HepG2 (cell line): ENCODE data around the gene NID2. TPM values are rescaled to one million over a fixed set of nuclear protein-coding genes. Genes with fewer than 3 reads are reported as not detected.

Experiments
- ATAC-seq: fragments of 200-7000 bp; cut with Tn5 transposase; 3 replicates; pipeline ENCODE4 v1.9.1; 2020; ENCODE audit warnings: mild to moderate bottlenecking, moderate library complexity
- BruUV-seq: library from RNA; stranded (reverse); fragments of 400-500 nt; replicated peaks from 2 replicates; lab custom pipeline; 2021; lab: Mats Ljungman, UMichigan
- CTCF ChIA-PET: fragments of 300-600 bp; formaldehyde crosslinking; extraction: SDS; loops from one replicate; lab custom pipeline; 2021; ENCODE audit warnings: low total read pairs, inconsistent platforms, low intra/inter-chr PET ratio; lab: Yijun Ruan, JAX
- POLR2A ChIA-PET: fragments of 350-600 bp; sonication (Branson Sonifier 250); formaldehyde crosslinking; loops from one replicate; lab custom pipeline; 2020; ENCODE audit warnings: antibody characterized with exemption, inconsistent platforms; lab: Yijun Ruan, JAX
- DNase-seq: peaks from one replicate; pipeline ENCODE4 v3.0.0-alpha.2; 2015; ENCODE audit warnings: low spot score
- FAIRE-seq: peaks from 3 replicates; lab custom pipeline; 2011; peaks lifted over from hg19 to GRCh38; lab: Jason Lieb, UNC
- H2AFZ ChIP-seq: one replicate; pipeline ENCODE4 v1.6.1; 2011; ENCODE audit warnings: low read length, inconsistent platforms
- H3K27ac ChIP-seq: fragments of 300-600 bp; 3 replicates; pipeline ENCODE4 v1.8.0; 2011; ENCODE audit warnings: mixed run types, mild to moderate bottlenecking, mixed read lengths, low read length, inconsistent platforms; ENCODE audit not compliant: insufficient read depth; ENCODE audit errors: extremely low read length
- H3K27me3 ChIP-seq, 2 experiments: fragments of 200-600 bp in 1 of 2; 2 replicates in 1 of 2; 3 replicates in 1 of 2; pipeline versions ENCODE4 v1.6.0 to v1.8.0; 2011; ENCODE audit warnings: low read length in 2 of 2, mild to moderate bottlenecking in 2 of 2, moderate library complexity in 2 of 2, inconsistent platforms in 1 of 2; ENCODE audit not compliant: insufficient read depth in 2 of 2, control insufficient read depth in 1 of 2
- H3K36me3 ChIP-seq, 2 experiments: fragments of 200-600 bp in 1 of 2; replicated peaks in 1 of 2; 2 replicates in 1 of 2; 3 replicates in 1 of 2; pipeline versions ENCODE4 v1.5.1 to v1.8.0; 2011; ENCODE audit warnings: low read length in 2 of 2, inconsistent platforms in 1 of 2; ENCODE audit not compliant: insufficient read depth in 2 of 2, control insufficient read depth in 1 of 2
- H3K4me1 ChIP-seq: 2 replicates; pipeline ENCODE4 v1.5.1; 2012; ENCODE audit warnings: low read length, inconsistent platforms; ENCODE audit not compliant: insufficient read depth
- H3K4me2 ChIP-seq: 2 replicates; pipeline ENCODE4 v1.6.0; 2011; ENCODE audit warnings: low read depth, low read length, inconsistent platforms
- H3K4me3 ChIP-seq, 3 experiments: fragments of 200-600 bp in 1 of 3; sonication (generic), shearing (Covaris generic) in 1 of 3; replicated peaks in 1 of 3; 2 replicates each; pipeline ENCODE4 v1.5.1; 2011 to 2016; ENCODE audit warnings: low read length in 3 of 3, inconsistent platforms in 2 of 3, low read depth in 2 of 3, mild to moderate bottlenecking in 2 of 3, control low read depth in 1 of 3, mixed read lengths in 1 of 3; ENCODE audit not compliant: insufficient read depth in 1 of 3
- H3K79me2 ChIP-seq: one replicate; pipeline ENCODE4 v1.6.1; 2011; ENCODE audit warnings: low read length, inconsistent platforms; ENCODE audit not compliant: insufficient read depth
- H3K9ac ChIP-seq: 2 replicates; pipeline ENCODE4 v1.6.0; 2011; ENCODE audit warnings: mild to moderate bottlenecking, low read depth, low read length, inconsistent platforms; ENCODE audit not compliant: insufficient read depth
- H3K9me3 ChIP-seq: 2 replicates; pipeline ENCODE4 v1.5.1; 2012; ENCODE audit warnings: mild to moderate bottlenecking, low read length
- H4K20me1 ChIP-seq: 2 replicates; pipeline ENCODE4 v1.6.0; 2011; ENCODE audit warnings: inconsistent platforms, mild to moderate bottlenecking, low read length, moderate library complexity; ENCODE audit not compliant: insufficient read depth
- FOXK2 ChIP-seq: fragments of 450-650 bp; IDR thresholded peaks from 2 replicates; pipeline ENCODE4 v1.6.1; 2016
- MAFF ChIP-seq: IDR thresholded peaks from 2 replicates; pipeline ENCODE4 v1.6.1; 2011; ENCODE audit warnings: low read depth, low read length, improper control_type of control experiment
- MAFK ChIP-seq, 2 experiments: IDR thresholded peaks in 1 of 2; conservative IDR thresholded peaks in 1 of 2; 2 replicates each; pipeline ENCODE4 v1.6.1; 2011; ENCODE audit warnings: improper control_type of control experiment in 2 of 2, low read length in 2 of 2
- NFRKB ChIP-seq: fragments of 450-650 bp; IDR thresholded peaks from 2 replicates; pipeline ENCODE4 v1.6.1; 2017
- ZFYVE20 ChIP-seq: sonication (generic); formaldehyde crosslinking; IDR thresholded peaks from 2 replicates; pipeline ENCODE4 v1.8.0; 2023; ENCODE audit warnings: low read depth, mild to moderate bottlenecking, moderate library complexity, missing genetic modification reagents, borderline replicate concordance
- ZNF121 ChIP-seq: sonication (generic); formaldehyde crosslinking; IDR thresholded peaks from 2 replicates; pipeline ENCODE4 v1.5.0; 2020; ENCODE audit warnings: mild to moderate bottlenecking, missing genetic modification reagents
- ZNF260 ChIP-seq: sonication (generic); formaldehyde crosslinking; IDR thresholded peaks from 2 replicates; pipeline ENCODE4 v1.4.0; 2020; ENCODE audit warnings: missing genetic modification reagents, low read depth, mild to moderate bottlenecking, borderline replicate concordance
- ZNF441 ChIP-seq: sonication (generic); formaldehyde crosslinking; IDR thresholded peaks from 2 replicates; pipeline ENCODE4 v1.7.0; 2021; ENCODE audit warnings: missing genetic modification reagents, borderline replicate concordance
- WGBS: methylation state at CpG from one replicate; pipeline ENCODE4 v1.1.6; 2017; ENCODE audit warnings: low lambda C conversion rate; 5-methylcytosine and 5-hydroxymethylcytosine counted together
- in situ Hi-C: cut with HindIII; loops from 2 replicates; pipeline ENCODE4 v1.10.0; 2017; ENCODE audit warnings: low pct_unique_long_range_greater_than_20kb; ENCODE audit not compliant: extremely low pct_ligation_motif_present
- intact Hi-C: fragments of 100-400 bp; cut with micrococcal nuclease; formaldehyde crosslinking; loops from one replicate; pipeline ENCODE4 v1.10.0; 2022; ENCODE audit not compliant: unreplicated experiment
- polyA plus RNA-seq, 8 experiments: library from polyadenylated mRNA; depleted of rRNA in 3 of 8; stranded (reverse) in 7 of 8; unstranded in 1 of 8; fragments of >200 nt; fragmentation: Illumina TruSeq in 4 of 8; extraction: Trizol in 4 of 8; gene quantifications; 2 replicates each; pipeline versions ENCODE4 v1.2.1 to v1.2.3, GENCODE V29; 2011 to 2016; ENCODE audit warnings: low read depth in 4 of 8, missing spikeins in 1 of 8, mixed read lengths in 1 of 8; ENCODE audit not compliant: insufficient read depth in 1 of 8
- total RNA-seq, 5 experiments: library from RNA; depleted of rRNA; stranded (reverse); fragments of >200 nt; fragmentation: Illumina TruSeq; extraction: Trizol; gene quantifications; 2 replicates each; pipeline ENCODE4 v1.2.3, GENCODE V29; 2016; ENCODE audit warnings: low read depth in 1 of 5
- TF ChIP-seq, protein P1 (sequence below): sonication (generic); formaldehyde crosslinking; IDR thresholded peaks from 2 replicates; pipeline ENCODE4 v1.5.0; 2020; ENCODE audit warnings: mild to moderate bottlenecking, missing genetic modification reagents, moderate library complexity

NID2 gene
- total and polyA plus RNA-seq, 2 of the 13 experiments (the other 11 are each of a cell fraction or from before 2014, with no cell fraction given): 0.11 TPM; not detected in 1

DNA sequence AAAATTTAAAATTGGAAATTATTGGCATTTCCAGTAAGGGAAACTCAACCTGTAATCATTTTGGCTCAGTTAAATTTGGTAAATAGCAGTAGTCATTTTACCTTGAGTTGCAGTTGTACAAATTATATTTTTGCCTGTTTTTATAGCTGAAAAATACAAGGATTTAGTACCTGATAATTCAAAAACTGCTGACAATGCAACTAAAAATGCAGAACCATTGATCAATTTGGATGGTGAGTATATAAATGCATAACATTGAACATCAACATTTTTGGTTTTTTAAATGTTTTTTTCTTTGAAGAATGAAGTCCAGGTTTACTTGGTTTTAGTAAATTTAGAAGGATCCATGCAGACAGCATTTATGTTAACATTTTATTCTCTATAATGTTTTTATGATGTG is 70.5 kb downstream of the NID2 start:
- Histone ChIP-seq H3K36me3 (peaks cover 10 to 67% of the 10 kb centered on the region in 2 experiments), H3K9ac (no peak overlapping the region), H3K4me2 (no peak overlapping the region), H4K20me1 (no peaks in the 10 kb centered on the region), H3K27ac (no peak overlapping the region), H3K4me1 (no peaks in the 10 kb centered on the region), H3K79me2 (peaks cover 3% of the 10 kb centered on the region), H2AFZ (no peak overlapping the region), H3K9me3 (no peaks in the 10 kb centered on the region), H3K27me3 (no peaks in the 10 kb centered on the region), H3K4me3 (no peak overlapping the region)
- intact Hi-C loops (no loop called here), in situ Hi-C loops (no loop called here)
- ChIA-PET POLR2A (no interaction called here), CTCF (no interaction called here)
- ATAC-seq: no peak
- BruUV-seq: no TSS peak
- no peak for FAIRE-seq
- TF ChIP-seq ZNF441: no peak
- peak; percentile 96 for TF ChIP-seq MAFF
- TF ChIP-seq MAFK (conservative IDR thresholded peaks at IDR 0.05 in 1 of 2, IDR thresholded peaks at IDR 0.05 in 1 of 2; ENCODE audit: low read length in 2 of 2): peak; percentile 95 to 97
- TF ChIP-seq ZFYVE20 (CRISPR knock-in tag): no peak
- no peak for TF ChIP-seq FOXK2
- TF ChIP-seq ZNF260 (CRISPR knock-in tag): no peak
- no peak for DNase-seq

DNA sequence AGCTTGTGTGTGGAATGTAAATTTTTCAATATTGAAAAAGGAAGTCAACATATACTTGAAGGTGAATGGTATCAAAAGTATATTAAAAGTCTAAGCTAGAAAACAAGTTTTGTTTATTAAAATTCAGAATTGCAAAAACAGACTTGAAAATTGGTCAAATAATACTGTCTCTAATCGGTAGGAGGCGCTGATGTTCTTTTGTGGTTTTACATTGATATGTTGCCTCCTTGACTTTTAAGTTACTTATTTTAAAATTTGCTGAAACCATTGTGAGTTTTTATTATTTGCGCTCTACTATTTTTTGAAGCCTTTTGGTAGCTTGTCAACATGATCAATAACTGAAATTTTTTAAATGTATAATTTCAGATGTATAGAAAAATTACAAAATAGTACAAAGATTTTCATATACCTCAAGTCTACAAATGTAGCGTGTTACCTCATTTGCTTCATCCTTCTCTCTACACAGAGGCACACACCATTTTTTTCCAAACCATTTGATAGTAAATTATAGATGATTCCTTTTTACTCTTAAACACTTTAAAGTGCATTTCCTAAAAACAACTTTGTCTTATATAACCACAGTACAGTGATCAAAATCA is 72.6 kb downstream of the NID2 start:
- Histone ChIP-seq H3K4me3 (no peak overlapping the region), H3K79me2 (peaks cover 12% of the 10 kb centered on the region), H3K4me1 (peaks cover 9% of the 10 kb centered on the region), H3K27me3 (no peaks in the 10 kb centered on the region), H2AFZ (no peak overlapping the region), H3K9ac (no peak overlapping the region)
- POLR2A ChIA-PET: no interaction called here
- intact Hi-C loops: no loop called here
- FAIRE-seq: no peak
- CTCF ChIA-PET: no interaction called here
- no peak for ATAC-seq
- 80% methylated on average over 4 of the region's 4 CpGs for WGBS
- BruUV-seq: no TSS peak
- TF ChIP-seq NFRKB (no peak), ZNF441 (no peak), ZNF121 (CRISPR knock-in tag) (no peak)
- TF ChIP-seq, protein P1, sequence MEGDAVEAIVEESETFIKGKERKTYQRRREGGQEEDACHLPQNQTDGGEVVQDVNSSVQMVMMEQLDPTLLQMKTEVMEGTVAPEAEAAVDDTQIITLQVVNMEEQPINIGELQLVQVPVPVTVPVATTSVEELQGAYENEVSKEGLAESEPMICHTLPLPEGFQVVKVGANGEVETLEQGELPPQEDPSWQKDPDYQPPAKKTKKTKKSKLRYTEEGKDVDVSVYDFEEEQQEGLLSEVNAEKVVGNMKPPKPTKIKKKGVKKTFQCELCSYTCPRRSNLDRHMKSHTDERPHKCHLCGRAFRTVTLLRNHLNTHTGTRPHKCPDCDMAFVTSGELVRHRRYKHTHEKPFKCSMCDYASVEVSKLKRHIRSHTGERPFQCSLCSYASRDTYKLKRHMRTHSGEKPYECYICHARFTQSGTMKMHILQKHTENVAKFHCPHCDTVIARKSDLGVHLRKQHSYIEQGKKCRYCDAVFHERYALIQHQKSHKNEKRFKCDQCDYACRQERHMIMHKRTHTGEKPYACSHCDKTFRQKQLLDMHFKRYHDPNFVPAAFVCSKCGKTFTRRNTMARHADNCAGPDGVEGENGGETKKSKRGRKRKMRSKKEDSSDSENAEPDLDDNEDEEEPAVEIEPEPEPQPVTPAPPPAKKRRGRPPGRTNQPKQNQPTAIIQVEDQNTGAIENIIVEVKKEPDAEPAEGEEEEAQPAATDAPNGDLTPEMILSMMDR (CRISPR knock-in tag): peak; percentile 30; the same call in 1 of the 2 replicates
- TF ChIP-seq, all 625 proteins: peak for 1
- H4K20me1 ChIP-seq: no peaks in the 10 kb centered on the region
- no peak overlapping the region for H3K27ac ChIP-seq
- in situ Hi-C loops: no loop called here
- H3K9me3 ChIP-seq: no peaks in the 10 kb centered on the region
- no peak overlapping the region for H3K4me2 ChIP-seq
- H3K36me3 ChIP-seq: peaks cover 4 to 56% of the 10 kb centered on the region in 2 experiments
- no peak for DNase-seq
